Measurements from ENCODE around the gene KRT82.

DNA sequence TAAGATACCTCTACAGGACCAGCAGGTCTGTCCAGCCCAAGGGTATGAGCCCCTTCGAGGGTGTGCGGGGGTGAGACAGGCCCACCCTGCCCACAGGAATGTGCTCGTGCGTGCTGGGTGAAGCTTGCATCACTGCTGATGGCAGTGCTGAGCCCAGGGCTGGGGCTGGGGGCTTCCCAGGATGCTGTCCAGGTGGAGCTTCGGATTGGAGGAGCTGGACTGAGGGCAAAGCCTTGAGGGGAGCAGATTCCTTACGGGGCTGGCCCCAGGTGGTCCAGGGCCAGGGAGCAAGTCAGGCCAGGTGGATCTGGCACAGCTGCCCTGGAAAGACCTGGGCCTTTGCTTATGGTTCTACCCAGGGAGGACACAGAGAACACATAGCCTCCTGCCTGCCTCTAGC is 36.3 kb downstream of the KRT82 start:
- TF ChIP-seq, protein P1, sequence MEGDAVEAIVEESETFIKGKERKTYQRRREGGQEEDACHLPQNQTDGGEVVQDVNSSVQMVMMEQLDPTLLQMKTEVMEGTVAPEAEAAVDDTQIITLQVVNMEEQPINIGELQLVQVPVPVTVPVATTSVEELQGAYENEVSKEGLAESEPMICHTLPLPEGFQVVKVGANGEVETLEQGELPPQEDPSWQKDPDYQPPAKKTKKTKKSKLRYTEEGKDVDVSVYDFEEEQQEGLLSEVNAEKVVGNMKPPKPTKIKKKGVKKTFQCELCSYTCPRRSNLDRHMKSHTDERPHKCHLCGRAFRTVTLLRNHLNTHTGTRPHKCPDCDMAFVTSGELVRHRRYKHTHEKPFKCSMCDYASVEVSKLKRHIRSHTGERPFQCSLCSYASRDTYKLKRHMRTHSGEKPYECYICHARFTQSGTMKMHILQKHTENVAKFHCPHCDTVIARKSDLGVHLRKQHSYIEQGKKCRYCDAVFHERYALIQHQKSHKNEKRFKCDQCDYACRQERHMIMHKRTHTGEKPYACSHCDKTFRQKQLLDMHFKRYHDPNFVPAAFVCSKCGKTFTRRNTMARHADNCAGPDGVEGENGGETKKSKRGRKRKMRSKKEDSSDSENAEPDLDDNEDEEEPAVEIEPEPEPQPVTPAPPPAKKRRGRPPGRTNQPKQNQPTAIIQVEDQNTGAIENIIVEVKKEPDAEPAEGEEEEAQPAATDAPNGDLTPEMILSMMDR (conservative IDR thresholded peaks at IDR 0.05; ENCODE audit: low read length), result no peak
- TF ChIP-seq EZH2phosphoT487 (IDR thresholded peaks at IDR 0.05; ENCODE audit: borderline replicate concordance, low read depth, low read length), result no peak
